WTC11 (cell line): Measurements from ENCODE around the gene PAAF1. TPM values are rescaled to one million over a fixed set of nuclear protein-coding genes. Genes with fewer than 3 reads are reported as not detected.

ENCODE experiments used
- ATAC-seq: fragments of 200-7000 bp; cut with Tn5 transposase; 2 replicates; pipeline ENCODE4 v1.10.0; 2021; ENCODE audit warnings: mild to moderate bottlenecking, moderate library complexity
- CTCF ChIA-PET: fragments of 300-600 bp; sonication (Branson Sonifier 250); formaldehyde crosslinking; loops from one replicate; lab custom pipeline; 2021; ENCODE audit warnings: antibody characterized with exemption; lab: Charles Lee
- POLR2A ChIA-PET: fragments of 350-600 bp; sonication (Branson Sonifier 250); formaldehyde crosslinking; loops from one replicate; lab custom pipeline; 2021; ENCODE audit warnings: antibody characterized with exemption; lab: Charles Lee
- DNase-seq: peaks from one replicate; pipeline ENCODE4 v3.0.0; 2021; ENCODE audit warnings: low spot score
- H3K27ac Mint-ChIP-seq: 2 replicates; pipeline ENCODE4 v1.8.0; 2021; ENCODE audit warnings: mixed read lengths
- H3K27me3 Mint-ChIP-seq: 2 replicates; pipeline ENCODE4 v1.8.0; 2021; ENCODE audit warnings: low read depth, mild to moderate bottlenecking, moderate library complexity, mixed read lengths
- H3K36me3 Mint-ChIP-seq: 2 replicates; pipeline ENCODE4 v1.8.0; 2021; ENCODE audit warnings: mixed read lengths
- H3K4me1 Mint-ChIP-seq: 2 replicates; pipeline ENCODE4 v1.8.0; 2022; ENCODE audit warnings: mixed read lengths
- H3K4me3 Mint-ChIP-seq: 2 replicates; pipeline ENCODE4 v1.8.0; 2021; ENCODE audit warnings: mild to moderate bottlenecking, moderate library complexity, mixed read lengths
- H3K9me3 Mint-ChIP-seq: 2 replicates; pipeline ENCODE4 v1.8.0; 2021; ENCODE audit warnings: mixed read lengths
- ATF6 ChIP-seq: sonication (generic); formaldehyde crosslinking; IDR thresholded peaks from 2 replicates; pipeline ENCODE4 v1.8.1; 2023; ENCODE audit warnings: mild to moderate bottlenecking, missing genetic modification reagents
- FOXJ3 ChIP-seq: sonication (generic); formaldehyde crosslinking; IDR thresholded peaks from 2 replicates; pipeline ENCODE4 v1.9.0; 2021; ENCODE audit warnings: missing genetic modification reagents, mild to moderate bottlenecking, borderline replicate concordance
- IRF1 ChIP-seq: sonication (generic); formaldehyde crosslinking; IDR thresholded peaks from 2 replicates; pipeline ENCODE4 v1.8.0; 2023; ENCODE audit warnings: missing genetic modification reagents
- JAZF1 ChIP-seq: fragments of 250-450 bp; sonication (Bioruptor Pico); IDR thresholded peaks from 2 replicates; pipeline ENCODE4 v1.9.0; 2021; ENCODE audit warnings: moderate library complexity, mild to moderate bottlenecking, inconsistent platforms
- KAT7 ChIP-seq: sonication (generic); formaldehyde crosslinking; IDR thresholded peaks from 2 replicates; pipeline ENCODE4 v1.8.1; 2023; ENCODE audit warnings: missing genetic modification reagents, mild to moderate bottlenecking, borderline replicate concordance
- MYBL2 ChIP-seq: sonication (generic); formaldehyde crosslinking; IDR thresholded peaks from 2 replicates; pipeline ENCODE4 v1.8.1; 2023; ENCODE audit warnings: mild to moderate bottlenecking, moderate library complexity, missing genetic modification reagents
- NR1H2 ChIP-seq: sonication (generic); formaldehyde crosslinking; IDR thresholded peaks from 2 replicates; pipeline ENCODE4 v1.9.0; 2021; ENCODE audit warnings: mild to moderate bottlenecking, moderate library complexity, missing genetic modification reagents
- PRDM15 ChIP-seq: sonication (generic); formaldehyde crosslinking; IDR thresholded peaks from 2 replicates; pipeline ENCODE4 v1.8.0; 2022; ENCODE audit warnings: missing genetic modification reagents
- RELA ChIP-seq: sonication (generic); formaldehyde crosslinking; IDR thresholded peaks from 2 replicates; pipeline ENCODE4 v1.8.1; 2022; ENCODE audit warnings: missing genetic modification reagents, mild to moderate bottlenecking, borderline replicate concordance
- ZNF219 ChIP-seq: sonication (generic); formaldehyde crosslinking; IDR thresholded peaks from 2 replicates; pipeline ENCODE4 v1.8.0; 2023; ENCODE audit warnings: missing genetic modification reagents, mild to moderate bottlenecking, borderline replicate concordance
- ZNF396 ChIP-seq: fragments of 250-450 bp; sonication (Bioruptor Pico); IDR thresholded peaks from 2 replicates; pipeline ENCODE4 v1.8.0; 2021; ENCODE audit warnings: mild to moderate bottlenecking, moderate library complexity, borderline replicate concordance
- ZNF423 ChIP-seq: fragments of 250-450 bp; sonication (Bioruptor Pico); IDR thresholded peaks from 2 replicates; pipeline ENCODE4 v2.1.2; 2022; ENCODE audit warnings: mild to moderate bottlenecking, moderate library complexity
- ZNF671 ChIP-seq: fragments of 250-450 bp; sonication (Bioruptor Pico); IDR thresholded peaks from 2 replicates; pipeline ENCODE4 v1.8.0; 2021; ENCODE audit warnings: mild to moderate bottlenecking
- total RNA-seq: library from RNA; stranded (reverse); gene quantifications from 3 replicates; pipeline ENCODE4 v1.2.3, GENCODE V29; 2021
- TF ChIP-seq, protein P1 (sequence below): sonication (generic); formaldehyde crosslinking; IDR thresholded peaks from 2 replicates; pipeline ENCODE4 v1.8.1; 2023; ENCODE audit warnings: mild to moderate bottlenecking, missing genetic modification reagents, moderate library complexity
- TF ChIP-seq, protein P2 (sequence below): sonication (generic); formaldehyde crosslinking; IDR thresholded peaks from 2 replicates; pipeline ENCODE4 v1.8.0; 2022; ENCODE audit warnings: mild to moderate bottlenecking, missing genetic modification reagents
- TF ChIP-seq, protein P3 (sequence below): fragments of 250-450 bp; sonication (Bioruptor Pico); IDR thresholded peaks from 2 replicates; pipeline ENCODE4 v1.9.0; 2021; ENCODE audit warnings: mild to moderate bottlenecking
- TF ChIP-seq, protein P4 (sequence below): sonication (generic); formaldehyde crosslinking; IDR thresholded peaks from 2 replicates; pipeline ENCODE4 v1.8.1; 2022; ENCODE audit warnings: mild to moderate bottlenecking, missing genetic modification reagents, moderate library complexity, borderline replicate concordance
- TF ChIP-seq, protein P5 (sequence below): sonication (generic); formaldehyde crosslinking; IDR thresholded peaks from 2 replicates; pipeline ENCODE4 v1.8.1; 2022; ENCODE audit warnings: low read depth, mild to moderate bottlenecking, moderate library complexity, missing genetic modification reagents, borderline replicate concordance

The PAAF1 gene
- total RNA-seq, 1 experiment from 2014 or later = 27.7 TPM

DNA sequence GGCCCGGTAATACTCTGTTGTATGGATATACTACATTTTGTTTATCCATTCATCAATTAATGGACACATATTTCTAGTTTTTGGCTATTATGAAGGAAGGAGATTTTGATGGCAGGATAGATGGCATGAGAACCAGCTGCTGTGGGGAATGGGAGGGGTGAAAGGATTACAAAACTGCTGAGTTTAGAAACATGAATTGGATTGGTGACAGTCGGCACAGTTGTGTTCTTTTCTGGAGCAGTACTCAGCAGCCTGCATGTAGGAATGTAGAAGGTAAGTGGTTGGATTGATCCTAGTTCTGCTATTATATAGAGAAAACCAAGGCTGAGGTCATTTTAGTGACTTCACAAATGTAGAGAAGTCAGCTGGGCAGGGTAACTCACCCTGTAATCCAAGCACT lies 7.1 kb downstream of the PAAF1 start:
- POLR2A ChIA-PET = no interaction called here
- no peak for ATAC-seq
- DNase-seq = no peak
- peaks cover 20% of the 10 kb centered on the region for H3K36me3 Mint-ChIP-seq
- CTCF ChIA-PET = no interaction called here
- peak overlapping the region; percentile 2; the same call in 1 of the 2 replicates for H3K27ac Mint-ChIP-seq
- H3K9me3 Mint-ChIP-seq = peaks cover 3% of the 10 kb centered on the region; the same call in 1 of the 2 replicates
- TF ChIP-seq, protein P1, sequence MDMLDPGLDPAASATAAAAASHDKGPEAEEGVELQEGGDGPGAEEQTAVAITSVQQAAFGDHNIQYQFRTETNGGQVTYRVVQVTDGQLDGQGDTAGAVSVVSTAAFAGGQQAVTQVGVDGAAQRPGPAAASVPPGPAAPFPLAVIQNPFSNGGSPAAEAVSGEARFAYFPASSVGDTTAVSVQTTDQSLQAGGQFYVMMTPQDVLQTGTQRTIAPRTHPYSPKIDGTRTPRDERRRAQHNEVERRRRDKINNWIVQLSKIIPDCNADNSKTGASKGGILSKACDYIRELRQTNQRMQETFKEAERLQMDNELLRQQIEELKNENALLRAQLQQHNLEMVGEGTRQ (CRISPR knock-in tag) = no peak
- TF ChIP-seq, protein P2, sequence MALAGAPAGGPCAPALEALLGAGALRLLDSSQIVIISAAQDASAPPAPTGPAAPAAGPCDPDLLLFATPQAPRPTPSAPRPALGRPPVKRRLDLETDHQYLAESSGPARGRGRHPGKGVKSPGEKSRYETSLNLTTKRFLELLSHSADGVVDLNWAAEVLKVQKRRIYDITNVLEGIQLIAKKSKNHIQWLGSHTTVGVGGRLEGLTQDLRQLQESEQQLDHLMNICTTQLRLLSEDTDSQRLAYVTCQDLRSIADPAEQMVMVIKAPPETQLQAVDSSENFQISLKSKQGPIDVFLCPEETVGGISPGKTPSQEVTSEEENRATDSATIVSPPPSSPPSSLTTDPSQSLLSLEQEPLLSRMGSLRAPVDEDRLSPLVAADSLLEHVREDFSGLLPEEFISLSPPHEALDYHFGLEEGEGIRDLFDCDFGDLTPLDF (CRISPR knock-in tag) = no peak
- TF ChIP-seq JAZF1 (CRISPR knock-in tag) (no peak), FOXJ3 (CRISPR knock-in tag) (no peak), NR1H2 (no peak), ZNF671 (CRISPR knock-in tag) (no peak)
- H3K27me3 Mint-ChIP-seq = no peaks in the 10 kb centered on the region
- no peaks in the 10 kb centered on the region for H3K4me1 Mint-ChIP-seq
- no peak overlapping the region for H3K4me3 Mint-ChIP-seq

DNA sequence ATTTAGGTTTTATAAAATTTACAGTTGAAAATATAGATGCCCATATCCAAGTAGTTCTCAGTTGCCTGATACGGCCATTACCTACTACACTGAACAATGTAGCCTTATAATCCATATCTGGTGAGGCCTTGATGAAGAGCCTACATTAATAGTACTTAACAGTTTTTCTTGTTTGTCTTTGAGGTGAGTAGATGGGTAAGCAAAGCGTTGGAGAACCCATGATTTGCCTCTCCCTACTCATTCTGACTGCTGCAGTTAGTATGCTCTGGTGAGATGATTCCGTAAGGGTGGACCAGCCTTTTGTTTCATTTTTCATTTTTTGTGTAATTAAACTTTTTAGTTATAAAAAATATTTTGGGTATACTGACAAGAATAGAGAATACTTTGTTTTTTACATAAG lies 11.4 kb downstream of the PAAF1 start:
- Mint-ChIP-seq H3K27me3 (no peaks in the 10 kb centered on the region), H3K9me3 (peaks cover 3% of the 10 kb centered on the region; the same call in 1 of the 2 replicates), H3K4me3 (no peak overlapping the region), H3K36me3 (peaks cover 20% of the 10 kb centered on the region), H3K4me1 (no peaks in the 10 kb centered on the region), H3K27ac (no peak overlapping the region)
- ChIA-PET POLR2A (no interaction called here), CTCF (no interaction called here)
- DNase-seq (no peak), ATAC-seq (no peak)
- TF ChIP-seq, protein P3, sequence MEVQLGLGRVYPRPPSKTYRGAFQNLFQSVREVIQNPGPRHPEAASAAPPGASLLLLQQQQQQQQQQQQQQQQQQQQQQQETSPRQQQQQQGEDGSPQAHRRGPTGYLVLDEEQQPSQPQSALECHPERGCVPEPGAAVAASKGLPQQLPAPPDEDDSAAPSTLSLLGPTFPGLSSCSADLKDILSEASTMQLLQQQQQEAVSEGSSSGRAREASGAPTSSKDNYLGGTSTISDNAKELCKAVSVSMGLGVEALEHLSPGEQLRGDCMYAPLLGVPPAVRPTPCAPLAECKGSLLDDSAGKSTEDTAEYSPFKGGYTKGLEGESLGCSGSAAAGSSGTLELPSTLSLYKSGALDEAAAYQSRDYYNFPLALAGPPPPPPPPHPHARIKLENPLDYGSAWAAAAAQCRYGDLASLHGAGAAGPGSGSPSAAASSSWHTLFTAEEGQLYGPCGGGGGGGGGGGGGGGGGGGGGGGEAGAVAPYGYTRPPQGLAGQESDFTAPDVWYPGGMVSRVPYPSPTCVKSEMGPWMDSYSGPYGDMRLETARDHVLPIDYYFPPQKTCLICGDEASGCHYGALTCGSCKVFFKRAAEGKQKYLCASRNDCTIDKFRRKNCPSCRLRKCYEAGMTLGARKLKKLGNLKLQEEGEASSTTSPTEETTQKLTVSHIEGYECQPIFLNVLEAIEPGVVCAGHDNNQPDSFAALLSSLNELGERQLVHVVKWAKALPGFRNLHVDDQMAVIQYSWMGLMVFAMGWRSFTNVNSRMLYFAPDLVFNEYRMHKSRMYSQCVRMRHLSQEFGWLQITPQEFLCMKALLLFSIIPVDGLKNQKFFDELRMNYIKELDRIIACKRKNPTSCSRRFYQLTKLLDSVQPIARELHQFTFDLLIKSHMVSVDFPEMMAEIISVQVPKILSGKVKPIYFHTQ (CRISPR knock-in tag) = no peak
- no peak for TF ChIP-seq ZNF396 (CRISPR knock-in tag)
- no peak for TF ChIP-seq PRDM15
- no peak for TF ChIP-seq RELA
- TF ChIP-seq JAZF1 (CRISPR knock-in tag) = no peak
- TF ChIP-seq, protein P4, sequence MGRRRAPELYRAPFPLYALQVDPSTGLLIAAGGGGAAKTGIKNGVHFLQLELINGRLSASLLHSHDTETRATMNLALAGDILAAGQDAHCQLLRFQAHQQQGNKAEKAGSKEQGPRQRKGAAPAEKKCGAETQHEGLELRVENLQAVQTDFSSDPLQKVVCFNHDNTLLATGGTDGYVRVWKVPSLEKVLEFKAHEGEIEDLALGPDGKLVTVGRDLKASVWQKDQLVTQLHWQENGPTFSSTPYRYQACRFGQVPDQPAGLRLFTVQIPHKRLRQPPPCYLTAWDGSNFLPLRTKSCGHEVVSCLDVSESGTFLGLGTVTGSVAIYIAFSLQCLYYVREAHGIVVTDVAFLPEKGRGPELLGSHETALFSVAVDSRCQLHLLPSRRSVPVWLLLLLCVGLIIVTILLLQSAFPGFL = no peak
- TF ChIP-seq FOXJ3 (CRISPR knock-in tag) = no peak
- TF ChIP-seq, protein P2 (CRISPR knock-in tag) = no peak
- TF ChIP-seq, protein P5, sequence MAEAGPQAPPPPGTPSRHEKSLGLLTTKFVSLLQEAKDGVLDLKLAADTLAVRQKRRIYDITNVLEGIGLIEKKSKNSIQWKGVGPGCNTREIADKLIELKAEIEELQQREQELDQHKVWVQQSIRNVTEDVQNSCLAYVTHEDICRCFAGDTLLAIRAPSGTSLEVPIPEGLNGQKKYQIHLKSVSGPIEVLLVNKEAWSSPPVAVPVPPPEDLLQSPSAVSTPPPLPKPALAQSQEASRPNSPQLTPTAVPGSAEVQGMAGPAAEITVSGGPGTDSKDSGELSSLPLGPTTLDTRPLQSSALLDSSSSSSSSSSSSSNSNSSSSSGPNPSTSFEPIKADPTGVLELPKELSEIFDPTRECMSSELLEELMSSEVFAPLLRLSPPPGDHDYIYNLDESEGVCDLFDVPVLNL (CRISPR knock-in tag) = no peak
- no peak for TF ChIP-seq ZNF219 (CRISPR knock-in tag)
- no peak for TF ChIP-seq ATF6 (CRISPR knock-in tag)
- no peak for TF ChIP-seq MYBL2
- TF ChIP-seq IRF1 (CRISPR knock-in tag) = no peak
- TF ChIP-seq ZNF423 (CRISPR knock-in tag) = no peak
- no peak for TF ChIP-seq KAT7 (CRISPR knock-in tag)
